HG03045 (cell line): Measurements from ENCODE around the gene SETDB1.
"Not testable (repeated sequence)": the region's sequence is repeated elsewhere in the genome, so short reads cannot be mapped to it uniquely, and the experiment has no call there.

ENCODE experiments used
- ATAC-seq: cut with Tn5 transposase; IDR thresholded peaks from one replicate; pipeline ENCODE4 v1.9.1; 2021; ENCODE audit warnings: mild to moderate bottlenecking, moderate library complexity; ENCODE audit not compliant: unreplicated experiment

SETDB1 gene

DNA sequence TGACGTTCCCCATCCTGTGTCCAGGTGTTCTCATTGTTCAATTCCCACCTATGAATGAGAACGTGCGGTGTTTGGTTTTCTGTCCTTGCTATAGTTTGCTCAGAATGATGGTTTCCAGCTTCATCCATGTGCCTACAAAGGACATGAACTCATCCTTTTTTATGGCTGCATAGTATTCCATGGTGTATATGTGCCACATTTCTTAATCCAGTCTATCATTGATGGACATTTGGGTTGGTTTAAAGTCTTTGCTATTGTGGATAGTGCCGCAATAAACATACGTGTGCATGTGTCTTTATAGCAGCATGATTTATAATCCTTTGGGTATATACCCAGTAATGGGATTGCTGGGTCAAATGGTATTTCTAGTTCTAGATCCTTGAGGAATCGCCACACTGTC is 2.6 kb downstream of the SETDB1 start:
- not testable (repeated sequence) for ATAC-seq

- no peak for ATAC-seq
Observed at GRCh38 chr1:150931773-150932172, 5.6 kb downstream of the SETDB1 start.

GRCh38 chr1:150944856-150945255 is 18.7 kb downstream of the SETDB1 start:
- ATAC-seq = no peak

DNA sequence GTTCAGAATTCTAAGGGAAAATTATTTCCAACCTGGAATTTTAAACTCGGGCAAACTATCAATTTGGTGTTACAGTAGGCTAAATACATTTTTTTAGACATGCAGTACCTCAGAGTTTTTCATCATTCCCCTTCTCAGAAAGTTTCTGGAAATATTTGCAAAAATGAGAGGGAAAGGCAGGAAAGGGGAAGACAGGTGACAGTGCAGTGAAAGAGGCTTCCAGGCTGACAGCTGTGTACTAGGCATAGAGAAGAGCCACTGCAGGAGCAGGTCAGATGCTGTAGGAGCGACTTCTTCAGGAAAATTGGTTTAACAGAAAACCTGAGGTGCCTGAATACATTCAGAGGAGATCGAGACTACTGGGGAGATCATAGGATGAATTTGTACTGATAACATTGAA is 28.5 kb downstream of the SETDB1 start:
- ATAC-seq = no peak

DNA sequence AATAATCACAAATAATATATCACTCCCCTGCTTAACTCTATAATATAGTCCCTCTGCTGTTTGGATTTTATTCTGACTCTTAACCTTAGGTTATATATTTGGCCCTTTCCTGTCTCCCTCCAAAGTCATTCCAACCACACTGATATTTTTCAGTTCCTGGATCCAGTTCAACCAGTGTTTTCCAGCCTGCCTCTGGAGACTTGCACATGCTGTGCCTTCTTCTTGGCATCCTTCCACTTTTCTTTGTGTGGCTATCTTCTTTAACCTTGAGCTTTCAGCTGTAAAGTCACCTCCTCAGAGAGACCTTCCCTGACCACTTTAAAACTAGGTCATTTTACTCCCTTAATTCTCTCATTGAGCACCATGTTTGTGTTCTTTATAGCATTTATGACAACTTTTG is 29.1 kb downstream of the SETDB1 start:
- ATAC-seq = no peak

- no peak for ATAC-seq
Observed at GRCh38 chr1:150957666-150958065, 31.5 kb downstream of the SETDB1 start.

GRCh38 chr1:150960646-150961045 is 34.5 kb downstream of the SETDB1 start:
- ATAC-seq = no peak

DNA sequence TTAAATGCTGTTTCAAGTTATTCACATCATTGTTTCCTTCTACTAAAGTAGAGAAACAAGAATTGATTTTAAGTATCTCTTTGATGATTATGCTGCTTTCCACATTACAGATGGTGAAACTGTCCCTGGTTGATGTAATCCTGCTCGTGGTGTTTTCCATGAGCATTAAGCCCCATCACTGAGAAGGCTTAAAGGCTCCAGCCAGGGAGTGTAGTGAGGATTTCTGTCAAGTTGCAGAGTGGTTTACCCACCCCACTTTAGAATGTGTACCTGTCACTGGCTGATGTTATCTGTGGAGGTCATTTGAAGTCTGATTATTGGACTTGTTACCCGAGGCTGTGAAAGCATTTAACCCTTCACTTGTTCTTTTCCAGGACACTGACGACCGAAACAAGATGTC is 35.6 kb downstream of the SETDB1 start:
- no peak for ATAC-seq

GRCh38 chr1:150963321-150964163 is 37.4 kb downstream of the SETDB1 start:
- ATAC-seq = no peak

GRCh38 chr1:150964164-150964489 is 38.0 kb downstream of the SETDB1 start:
- ATAC-seq = no peak

DNA sequence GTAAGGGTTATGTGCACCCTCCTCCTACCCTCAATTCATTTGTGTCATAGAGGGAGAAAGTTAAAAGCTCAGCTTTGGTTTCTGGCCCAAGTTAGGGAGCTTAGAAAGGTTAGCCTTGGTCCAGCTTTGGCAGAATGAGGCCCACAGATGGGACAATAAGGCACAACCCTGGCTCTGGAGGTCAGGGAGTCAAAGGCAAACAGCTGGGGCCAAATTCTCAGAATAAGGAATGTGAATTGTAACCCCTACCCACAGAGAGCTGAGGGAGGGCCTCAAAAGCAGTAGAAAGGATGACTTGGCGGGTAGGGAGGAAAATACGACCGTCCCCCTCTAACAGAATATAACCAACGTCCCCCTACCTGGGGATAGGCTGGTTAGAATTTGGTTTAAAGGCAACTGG is 39.4 kb downstream of the SETDB1 start:
- ATAC-seq = no peak

GRCh38 chr1:150966011-150966410 is 39.8 kb downstream of the SETDB1 start:
- no peak for ATAC-seq

- ATAC-seq = no peak
Observed at GRCh38 chr1:150967936-150968335, 41.8 kb downstream of the SETDB1 start.

GRCh38 chr1:150968491-150968890 is 42.3 kb downstream of the SETDB1 start:
- ATAC-seq = no peak

GRCh38 chr1:150969626-150970025 is 43.5 kb downstream of the SETDB1 start:
- no peak for ATAC-seq

GRCh38 chr1:150970808-150971582 is 44.8 kb downstream of the SETDB1 start:
- ATAC-seq = no peak

- ATAC-seq = no peak
Observed at GRCh38 chr1:150971583-150972416, 45.6 kb downstream of the SETDB1 start.

DNA sequence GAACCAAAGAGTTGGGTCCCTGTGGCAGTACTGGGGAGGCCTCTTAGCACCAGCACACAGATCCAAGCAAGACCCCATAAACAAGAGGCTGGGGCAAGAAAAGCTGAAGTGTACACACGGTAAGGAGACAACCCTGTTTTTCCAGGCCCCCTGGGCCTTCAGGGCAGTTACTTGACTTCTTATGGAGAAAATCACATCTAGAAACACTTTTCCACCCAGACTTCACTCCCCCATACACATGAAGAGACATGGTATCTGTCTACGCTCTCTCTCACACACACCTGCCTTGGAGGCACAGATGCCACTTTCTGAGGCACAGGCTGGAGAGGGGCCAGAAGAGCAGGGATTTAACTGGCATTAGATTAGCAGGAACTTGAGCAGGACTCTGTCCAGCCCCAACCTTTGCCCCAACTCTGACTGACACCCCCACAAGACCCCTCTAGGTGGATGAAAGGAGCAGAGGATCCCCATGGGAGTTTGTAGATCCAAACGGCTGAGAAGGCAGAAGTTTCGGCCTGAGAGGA is 46.3 kb downstream of the SETDB1 start:
- ATAC-seq = no peak

DNA sequence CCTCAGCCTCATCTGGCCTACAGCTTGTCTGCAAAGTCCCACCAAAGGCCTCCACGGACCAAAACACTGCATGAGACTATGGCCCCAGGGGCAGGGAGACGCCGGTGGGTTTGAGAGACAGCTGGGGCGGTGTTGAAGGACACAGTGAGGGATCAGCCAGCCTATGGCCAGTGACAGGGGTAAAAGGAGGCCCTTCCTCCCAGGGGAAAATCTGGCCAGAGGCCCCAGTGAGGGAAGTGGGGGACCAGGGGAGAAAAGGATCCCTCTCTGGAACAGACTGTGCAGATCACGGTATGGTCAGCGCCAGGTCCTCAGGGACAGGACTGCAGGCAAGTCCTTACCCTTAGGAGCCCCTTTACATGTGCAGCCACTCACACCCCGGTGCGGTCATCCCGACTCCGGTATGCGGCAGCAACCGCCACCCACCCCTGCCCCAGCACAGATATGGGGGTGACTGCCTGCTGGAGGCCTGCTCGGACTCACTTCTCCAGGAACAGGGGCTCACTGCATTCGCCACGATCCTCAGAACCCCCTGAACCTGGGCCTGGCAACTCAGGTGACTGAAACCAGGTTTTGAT is 47.2 kb downstream of the SETDB1 start:
- ATAC-seq = no peak

- peak; percentile 41 for ATAC-seq
Observed at GRCh38 chr1:150973836-150974579, 47.8 kb downstream of the SETDB1 start.
